Stimulated activated CD8-positive, alpha-beta memory T cell treated with anti-CD3 and anti-CD28 coated beads, Interleukin-7, amount 100 ng/mL, for 48 hours (primary cell): Measurements from ENCODE around the gene NOTCH2.
"Not testable (repeated sequence)": the region's sequence is repeated elsewhere in the genome, so short reads cannot be mapped to it uniquely, and the experiment has no call there.

Experiments
- DNase-seq, 2 donors: peaks; one replicate each; pipeline ENCODE4 v3.0.0-alpha.2; 2020; ENCODE audit warnings: low read depth in 1 of 2; ENCODE audit errors: extremely low read depth in 1 of 2

The NOTCH2 gene

DNA sequence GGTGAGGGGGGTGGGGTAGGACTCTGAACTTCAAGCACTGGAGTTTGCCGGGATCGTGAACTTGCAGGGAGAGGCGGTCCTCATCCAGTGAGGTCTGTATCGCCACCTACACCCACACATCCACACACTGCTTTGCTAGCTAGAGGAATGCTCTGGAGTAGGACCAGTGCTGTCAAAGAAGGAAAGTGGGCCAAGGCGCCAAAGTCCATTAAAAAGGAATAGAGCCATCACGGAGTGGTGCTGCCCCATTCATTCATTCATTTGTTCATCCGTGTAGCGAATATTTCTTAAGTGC, 405 bp upstream of the NOTCH2 start:
- DNase-seq, result not testable (repeated sequence)

DNA sequence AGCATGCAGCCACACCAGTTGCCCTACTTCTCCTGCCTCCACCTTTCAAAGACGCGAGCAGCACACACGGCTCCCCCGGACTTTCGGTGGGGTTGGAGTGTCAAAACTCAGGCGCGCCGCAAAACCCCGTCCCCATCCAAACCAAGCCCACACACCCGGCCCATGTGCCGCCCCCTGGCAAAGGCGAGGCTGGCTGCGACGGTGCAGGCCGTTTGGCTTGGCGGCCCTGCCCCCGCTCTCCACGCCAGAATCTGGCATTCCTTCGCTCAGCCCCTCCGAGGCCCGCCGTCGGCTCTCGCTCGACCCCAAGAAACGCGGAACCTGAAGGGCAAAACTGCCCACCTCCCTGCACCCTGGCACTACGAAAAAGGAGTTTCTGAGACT, 787 bp downstream of the NOTCH2 start:
- DNase-seq, result peak in 1 of 2 donors; percentile 4

DNA sequence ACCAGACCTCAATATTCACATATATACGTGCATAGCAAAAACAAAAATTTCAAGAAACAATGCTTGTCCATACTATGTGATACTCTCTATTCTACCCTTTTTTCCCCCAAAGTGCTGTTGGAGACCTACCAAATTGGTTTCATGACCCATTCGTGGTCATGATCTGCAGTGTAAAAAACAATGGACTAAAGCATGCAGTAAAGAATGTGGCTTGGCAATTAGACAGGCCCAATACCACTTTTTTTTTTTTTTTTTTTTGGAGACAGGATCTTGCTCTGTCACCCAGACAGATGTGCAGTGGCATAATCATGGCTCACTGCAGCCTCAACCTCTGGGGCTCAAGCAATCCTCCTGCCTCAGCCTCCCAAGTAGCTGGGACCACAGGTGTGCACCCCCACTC, 21.3 kb downstream of the NOTCH2 start:
- not testable (repeated sequence) for DNase-seq

DNA sequence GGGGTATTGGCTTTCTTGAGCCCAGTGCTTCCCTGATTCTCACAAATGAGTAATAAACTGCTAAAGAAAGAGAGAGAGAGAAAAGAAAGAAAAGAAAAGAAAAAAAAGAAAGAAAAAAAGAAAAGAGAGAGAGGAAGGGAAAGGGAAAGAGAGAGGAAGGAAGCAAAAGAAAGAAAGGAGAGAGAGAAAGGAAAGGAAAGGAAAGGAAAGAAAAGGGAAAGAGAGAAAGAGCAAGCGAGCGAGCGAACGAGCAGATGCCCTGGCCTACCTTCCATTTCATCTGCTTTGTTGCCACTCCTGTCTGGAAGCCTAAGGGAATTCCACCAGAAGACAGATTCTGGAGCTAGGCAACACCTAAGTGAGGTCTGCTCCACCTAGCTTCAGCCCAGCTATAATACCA, 27.7 kb downstream of the NOTCH2 start:
- not testable (repeated sequence) for DNase-seq

DNA sequence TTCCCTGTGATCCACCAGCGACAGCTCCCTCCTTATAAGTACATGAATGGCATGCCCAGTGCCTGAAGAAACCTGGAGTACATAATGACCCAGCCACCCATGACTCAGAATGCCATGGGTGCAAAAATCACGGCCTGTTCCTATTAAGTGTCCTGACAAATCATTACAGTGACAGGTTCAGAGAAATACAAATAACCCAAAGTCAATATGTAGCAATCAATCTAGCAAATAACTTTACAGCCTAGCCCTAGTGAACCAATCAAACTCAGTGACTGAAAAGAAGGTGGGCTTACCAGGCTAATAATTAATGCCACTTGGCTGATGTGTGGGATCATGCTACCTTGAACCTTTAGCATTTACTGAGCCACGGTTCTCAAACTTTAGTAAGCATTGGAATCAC, 37.2 kb downstream of the NOTCH2 start:
- not testable (repeated sequence) for DNase-seq

DNA sequence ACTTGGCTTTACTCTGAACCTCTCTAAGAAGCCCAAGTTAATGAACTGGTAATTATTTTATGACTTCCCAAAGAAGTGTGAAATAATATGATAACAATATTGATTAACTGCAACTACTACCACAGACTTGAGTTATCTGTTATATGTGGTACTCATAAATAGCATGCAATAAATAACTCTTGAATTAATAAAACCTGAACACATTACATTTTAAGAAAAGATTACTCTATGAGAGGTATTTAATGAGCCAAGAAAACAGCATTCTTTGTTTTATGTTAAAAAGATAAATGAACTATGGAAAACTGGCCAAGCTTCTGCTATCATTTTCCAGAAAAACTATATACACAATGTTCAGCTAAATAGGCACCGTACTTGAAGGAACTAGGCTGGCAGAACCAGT, 45.7 kb downstream of the NOTCH2 start:
- DNase-seq, result not testable (repeated sequence)

DNA sequence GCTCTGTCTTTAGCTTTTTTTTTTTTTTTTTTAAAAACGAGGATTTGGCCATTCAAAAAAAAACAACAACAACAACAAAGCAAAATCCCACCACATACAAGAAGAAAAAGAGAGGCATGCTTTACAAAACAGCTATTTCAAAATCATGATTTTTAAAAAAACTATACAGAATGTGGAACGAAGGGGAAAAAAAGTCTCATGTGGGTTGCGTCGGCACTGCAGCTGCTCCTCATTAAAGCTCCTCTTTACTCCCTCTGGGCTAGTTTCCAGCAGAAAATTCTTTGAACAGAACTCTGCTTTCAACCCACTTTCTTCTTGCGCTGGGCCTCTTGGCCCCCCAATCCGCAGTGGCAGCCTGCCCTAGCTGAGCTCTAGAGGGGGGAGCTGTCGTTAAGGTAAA, 54.5 kb downstream of the NOTCH2 start:
- not testable (repeated sequence) for DNase-seq

DNA sequence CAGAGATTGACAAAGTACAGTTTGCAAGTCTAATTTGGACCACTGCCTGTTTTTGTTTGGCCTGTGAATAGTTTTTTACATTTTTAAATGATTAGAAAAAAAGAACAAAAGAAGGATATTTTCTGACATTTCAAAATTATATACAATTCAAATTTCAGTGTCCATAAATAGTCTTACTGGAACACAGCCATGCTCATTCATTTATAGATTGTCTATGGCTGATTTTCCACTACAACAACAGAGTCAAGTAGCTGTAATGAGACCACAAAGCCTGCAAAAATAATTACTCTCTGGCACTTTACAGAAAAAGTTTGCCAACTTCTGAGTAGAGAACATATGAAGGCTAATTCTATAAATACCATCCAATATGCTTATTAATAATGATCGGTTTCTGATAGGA, 61.1 kb downstream of the NOTCH2 start:
- not testable (repeated sequence) for DNase-seq

DNA sequence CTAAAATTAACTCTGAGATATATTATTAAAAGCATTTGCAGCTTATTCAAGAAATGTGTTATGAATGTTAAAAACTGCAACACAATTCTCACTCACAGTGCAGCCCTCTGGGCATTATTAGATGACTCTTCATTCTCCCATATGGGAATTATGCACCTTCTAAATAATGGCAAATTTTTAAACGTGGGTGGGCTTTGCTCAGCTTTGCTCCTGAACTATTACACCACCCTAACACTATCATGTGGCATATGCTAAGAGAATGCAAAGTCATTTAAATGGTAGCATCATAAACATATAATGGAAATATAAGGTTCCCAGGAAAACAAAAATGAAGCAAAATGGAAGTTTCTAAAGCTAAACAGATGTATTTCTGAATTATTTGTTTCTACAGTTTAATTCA, 61.6 kb downstream of the NOTCH2 start:
- not testable (repeated sequence) for DNase-seq

DNA sequence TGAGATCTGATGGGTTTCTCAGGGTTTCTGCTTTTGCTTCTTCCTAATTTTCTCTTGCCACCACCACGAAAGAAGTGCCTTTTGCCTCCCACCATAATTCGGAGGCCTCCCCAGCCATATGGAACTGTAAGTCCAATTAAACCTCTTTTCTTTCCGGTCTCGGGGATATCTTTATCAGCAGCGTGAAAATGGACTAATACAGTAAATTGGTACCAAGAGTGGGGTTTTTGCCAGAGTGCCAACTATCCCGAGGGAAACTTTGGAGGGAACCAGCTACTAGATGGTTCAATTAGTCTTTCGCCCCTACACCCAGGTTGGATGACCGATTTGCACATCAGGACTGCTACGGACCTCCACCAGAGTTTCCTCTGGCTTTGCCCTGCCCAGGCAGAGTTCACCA, 68.4 kb downstream of the NOTCH2 start:
- not testable (repeated sequence) for DNase-seq

DNA sequence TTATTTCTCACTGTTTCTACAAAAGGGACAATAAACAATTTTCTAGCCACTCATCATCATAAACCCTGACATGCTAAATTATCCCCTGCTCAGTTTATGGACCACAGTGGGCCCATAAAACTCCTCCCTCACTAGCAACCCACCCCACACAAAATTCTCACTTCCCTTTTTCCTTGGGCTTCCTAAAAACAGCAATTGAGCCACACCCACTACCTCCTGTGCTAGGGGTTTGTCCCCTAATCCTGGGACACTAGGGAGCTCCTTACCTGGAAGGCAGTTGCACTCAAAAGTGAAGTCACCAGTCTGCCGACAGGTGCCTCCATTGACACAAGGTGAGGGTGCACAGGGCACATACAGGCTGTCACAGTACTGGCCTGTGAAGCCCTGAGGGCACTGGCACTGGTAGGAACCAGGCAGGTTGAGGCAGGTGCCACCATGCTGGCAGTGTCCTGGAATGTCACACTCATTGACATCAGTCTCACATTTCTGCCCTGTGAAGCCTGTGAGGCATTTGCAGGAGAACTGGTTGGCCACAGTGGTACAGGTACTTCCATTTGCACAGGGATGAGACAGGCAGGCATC, 72.6 kb downstream of the NOTCH2 start:
- not testable (repeated sequence) for DNase-seq

DNA sequence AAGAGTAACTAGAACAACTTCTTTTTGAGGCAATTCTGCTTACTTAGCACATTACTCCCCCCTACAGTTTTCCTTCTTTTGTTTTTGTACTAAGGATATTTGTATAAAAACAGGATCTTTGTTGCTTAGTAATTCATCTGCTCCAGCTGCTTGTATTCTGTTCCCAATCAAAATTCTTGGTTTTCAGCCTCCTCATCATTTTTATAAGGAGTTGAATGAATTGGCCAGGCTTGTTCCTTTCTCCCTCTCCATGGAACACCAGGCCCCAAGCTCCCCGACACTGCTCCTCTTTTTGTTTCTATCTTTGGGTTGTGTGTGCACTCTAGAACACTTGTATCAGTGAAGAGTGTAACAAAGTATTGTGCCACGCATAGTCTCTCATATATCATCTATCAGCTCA, 73.5 kb downstream of the NOTCH2 start:
- not testable (repeated sequence) for DNase-seq

DNA sequence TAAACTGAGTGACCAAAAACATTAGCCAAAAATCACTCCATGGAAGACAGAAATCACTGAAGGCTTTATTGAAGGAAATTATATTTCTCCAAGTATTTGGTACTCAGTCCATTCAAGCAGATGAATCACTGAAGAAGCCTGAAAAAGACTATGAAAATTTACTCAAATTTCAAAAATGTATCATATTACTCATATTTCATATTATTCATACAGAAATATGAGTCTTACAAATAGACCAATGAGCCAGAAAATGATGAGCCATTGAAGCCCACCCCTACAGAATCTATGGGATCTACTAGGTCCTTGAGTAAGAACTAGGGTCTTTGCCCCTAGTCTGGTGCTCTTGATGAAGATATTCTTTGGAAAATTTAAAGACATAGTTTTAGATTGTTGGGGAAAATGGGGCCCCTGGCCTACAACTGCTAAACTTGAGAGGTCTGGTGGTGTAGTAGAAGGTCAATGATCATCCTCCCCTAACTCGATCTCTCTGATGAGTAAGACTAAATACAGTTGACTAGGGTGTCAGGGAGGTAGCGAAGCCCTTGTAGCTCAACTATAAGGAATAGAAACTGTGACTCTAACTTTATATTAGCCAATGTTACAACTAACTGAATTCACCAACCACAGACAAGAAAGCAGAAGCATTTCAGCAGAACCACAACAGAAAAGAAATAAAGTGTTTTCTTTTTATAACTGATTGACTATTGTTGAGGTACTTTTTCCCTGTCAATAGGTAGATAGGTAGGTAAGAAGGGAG, 81.0 kb downstream of the NOTCH2 start:
- DNase-seq, result no peak

DNA sequence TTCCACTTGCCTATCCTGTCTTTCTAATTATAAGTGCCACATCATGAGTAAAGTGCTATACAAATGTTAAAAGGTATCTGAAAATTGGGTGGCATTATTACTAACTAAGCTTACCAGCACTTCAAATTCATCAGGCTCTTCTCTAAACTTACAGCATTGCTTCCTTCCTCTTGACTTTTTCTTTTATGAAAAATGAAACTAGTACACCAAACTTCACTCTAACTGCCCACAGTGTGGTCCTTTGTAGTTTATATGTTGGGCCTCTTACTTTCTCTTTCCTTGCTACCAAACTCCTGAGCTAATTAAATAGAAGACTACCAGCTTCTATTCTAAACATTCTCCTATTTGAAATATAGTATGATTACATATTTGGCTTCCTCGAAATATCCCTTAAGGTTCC, 81.8 kb downstream of the NOTCH2 start:
- no peak for DNase-seq

DNA sequence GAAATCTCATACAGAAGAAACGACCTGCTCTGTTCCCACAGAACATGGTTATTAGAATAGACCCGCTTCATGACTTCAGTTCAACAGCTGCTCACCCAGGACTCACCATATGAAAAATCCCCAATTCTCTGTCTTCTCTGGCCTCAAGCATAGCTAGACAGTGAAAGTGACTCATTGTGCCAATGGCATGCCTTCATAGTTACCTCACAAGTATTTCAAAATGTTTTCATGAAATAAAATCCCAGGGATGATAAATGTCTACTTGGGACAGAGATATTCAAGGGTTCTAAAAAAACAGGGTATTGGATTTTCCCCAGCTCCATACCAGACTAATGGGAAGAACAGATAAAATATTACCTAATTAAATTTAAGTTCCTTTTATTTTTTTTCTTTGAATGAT, 82.3 kb downstream of the NOTCH2 start:
- no peak for DNase-seq

DNA sequence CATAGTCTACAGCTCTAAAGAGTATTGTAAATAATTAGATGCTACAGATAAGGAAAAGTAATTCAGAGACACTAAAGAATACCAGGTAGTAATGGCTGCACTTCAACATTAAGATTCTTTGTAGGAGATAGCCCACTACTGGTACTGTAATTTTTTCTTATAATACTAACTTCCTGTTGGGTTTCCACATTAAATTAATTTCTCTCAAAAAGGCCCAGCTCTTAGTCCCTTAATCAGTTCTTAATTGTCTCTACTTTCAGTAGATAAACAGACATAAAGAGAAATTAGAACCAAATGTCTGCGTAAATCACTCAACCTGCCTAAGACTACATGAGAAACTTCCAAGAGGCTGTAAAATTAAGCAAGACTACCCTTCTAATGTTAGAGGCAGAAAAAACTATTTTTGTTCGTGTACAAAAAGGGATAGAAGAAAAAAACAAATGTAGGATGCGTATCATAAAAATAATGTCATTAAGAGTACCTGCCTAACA, 83.4 kb downstream of the NOTCH2 start:
- no peak for DNase-seq

DNA sequence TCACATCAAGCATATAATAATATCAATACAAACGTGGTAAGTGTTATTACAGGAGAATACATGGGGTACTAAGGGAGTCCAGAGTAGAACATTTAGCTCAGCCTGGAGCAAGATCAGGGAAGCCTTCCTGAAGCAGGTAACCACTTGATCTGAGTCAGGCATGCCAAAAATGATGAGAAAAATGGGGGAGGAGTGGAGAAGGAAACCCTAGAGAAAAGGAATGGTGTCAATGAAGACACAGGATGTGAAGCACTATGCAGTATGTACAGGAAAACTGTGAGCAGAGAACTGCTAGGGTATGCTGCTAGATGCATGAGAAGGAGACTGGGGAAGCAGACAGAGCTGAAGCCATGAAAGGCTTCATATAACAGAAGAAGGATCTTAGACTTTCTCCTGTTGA, 84.7 kb downstream of the NOTCH2 start:
- no peak for DNase-seq

DNA sequence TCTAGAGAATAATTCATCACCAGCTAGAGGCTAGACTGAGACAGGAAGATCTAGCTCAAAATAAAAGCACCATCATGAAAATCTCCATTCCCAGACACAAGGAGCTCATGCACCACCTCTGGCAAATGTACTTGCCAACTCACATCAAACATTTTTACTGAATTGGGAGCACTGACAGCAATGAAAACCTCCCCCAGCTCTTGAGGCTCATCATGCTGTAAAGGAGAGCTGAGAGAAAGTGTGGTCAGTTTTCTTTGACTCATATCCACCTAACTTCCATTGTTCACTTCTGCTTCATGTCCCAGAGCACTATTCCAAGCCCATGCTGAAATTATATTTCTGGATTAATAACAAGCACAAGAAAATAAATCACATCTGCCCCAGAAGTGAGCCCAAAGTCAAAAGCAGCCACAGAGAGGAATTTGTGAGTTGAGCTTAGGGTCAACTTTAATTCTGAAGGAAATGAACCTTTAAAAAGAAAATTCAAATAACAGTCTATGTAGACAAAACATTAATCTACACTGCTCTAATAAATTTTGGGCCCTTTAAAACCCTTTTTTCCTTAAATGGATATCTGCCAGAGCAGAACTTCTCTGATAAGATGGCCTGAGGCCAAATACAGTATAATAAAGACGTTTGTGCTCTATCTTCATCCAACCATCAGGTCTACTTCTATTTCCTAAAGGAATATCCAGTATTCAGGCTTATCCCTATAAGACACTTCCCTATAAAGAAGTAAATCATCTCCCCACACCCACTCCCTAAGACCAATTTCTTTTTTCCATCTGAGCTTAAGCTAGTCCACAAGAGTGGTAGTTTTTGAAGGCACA, 87.3 kb downstream of the NOTCH2 start:
- no peak for DNase-seq

DNA sequence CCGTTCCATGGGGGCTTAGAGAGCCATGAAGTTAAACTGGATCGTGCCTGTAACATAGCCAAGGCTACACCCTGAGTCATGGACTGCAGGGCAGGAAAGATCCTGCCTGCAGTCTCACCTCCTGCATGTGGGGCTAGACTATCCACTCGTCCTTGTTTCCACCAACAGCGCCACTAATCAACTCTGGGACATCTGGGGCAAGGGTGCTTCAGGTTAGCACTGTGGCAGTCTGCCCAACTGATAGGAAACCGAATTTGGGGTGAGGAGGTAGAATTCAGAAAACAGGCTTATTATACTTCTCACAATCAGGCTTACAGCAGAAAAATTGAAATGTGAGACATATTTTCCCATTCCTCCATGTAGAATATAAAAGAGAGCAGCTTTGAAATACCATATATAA, 88.0 kb downstream of the NOTCH2 start:
- no peak for DNase-seq

DNA sequence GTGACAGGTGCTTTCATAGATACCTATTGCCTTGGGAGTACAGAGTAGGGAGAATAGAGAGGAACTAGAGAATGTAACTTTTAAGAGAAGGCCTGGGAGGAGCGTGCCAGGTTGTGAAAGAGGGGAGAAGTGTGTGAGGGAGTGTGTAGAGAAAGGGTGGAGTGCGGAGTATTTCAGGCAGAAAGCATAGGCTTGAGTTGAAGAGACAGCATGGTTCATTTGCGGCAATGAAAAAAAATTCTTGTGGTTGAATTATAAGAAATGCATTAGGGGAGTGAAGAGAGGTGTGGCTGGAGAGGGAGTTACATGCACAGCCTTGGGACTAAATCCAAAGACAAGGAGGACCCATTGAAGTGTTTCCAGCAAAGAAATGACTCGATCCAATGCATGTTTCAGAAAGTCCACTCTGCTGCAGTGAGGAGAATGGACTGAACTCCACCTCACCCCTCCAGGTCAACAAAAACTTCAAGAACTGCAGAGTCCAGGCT, 91.4 kb downstream of the NOTCH2 start:
- DNase-seq, result no peak

DNA sequence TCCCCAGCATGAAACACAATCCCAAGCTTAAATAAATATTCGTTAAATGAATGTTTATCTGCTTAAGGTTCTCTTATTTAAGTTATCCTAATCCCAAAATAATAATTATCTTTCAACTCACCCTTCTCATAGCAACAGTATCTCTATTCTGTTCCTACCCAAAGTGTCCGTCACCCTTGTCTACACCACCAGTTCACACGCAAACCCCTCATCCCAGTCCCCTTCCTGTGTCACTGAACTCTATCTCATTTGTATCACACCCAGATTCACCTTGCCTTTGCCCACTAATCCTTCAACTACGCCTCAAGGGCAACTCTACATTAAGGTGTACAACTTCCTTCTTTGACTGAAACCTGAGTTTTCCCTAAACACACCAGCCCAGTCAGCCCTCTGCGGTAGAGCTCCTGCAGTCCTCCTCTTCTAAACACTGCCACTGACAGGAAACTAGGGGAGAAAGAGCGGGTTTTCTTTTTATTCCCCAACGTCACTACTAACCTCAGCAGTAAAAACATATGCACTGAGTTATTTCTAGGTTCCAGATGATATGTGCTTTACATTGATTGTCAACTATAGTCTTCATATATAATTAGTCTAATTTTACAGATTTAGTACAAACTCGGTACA, 92.2 kb downstream of the NOTCH2 start:
- DNase-seq, result not testable (repeated sequence)
